K562 (cell line): ENCODE results near the gene PRR23B. TPM values are rescaled to one million over a fixed set of nuclear protein-coding genes. Genes with fewer than 3 reads are reported as not detected.

Experiments used
- ATAC-seq: fragments of 200-7000 bp; cut with Tn5 transposase; 3 replicates; pipeline ENCODE4 v1.9.1; 2020; ENCODE audit warnings: moderate library complexity
- BruUV-seq: library from RNA; stranded (reverse); fragments of 400-500 nt; replicated peaks from 2 replicates; lab custom pipeline; 2021; lab: Mats Ljungman, UMichigan
- CTCF ChIA-PET: fragments of 300-600 bp; formaldehyde crosslinking; extraction: SDS; loops from one replicate; lab custom pipeline; 2021; ENCODE audit warnings: low intra/inter-chr PET ratio; lab: Yijun Ruan, JAX
- POLR2A ChIA-PET: fragments of 300-600, 350-650 bp; sonication (Branson Sonifier 250); formaldehyde crosslinking; extraction: SDS; loops from one replicate; lab custom pipeline; 2021; ENCODE audit warnings: antibody characterized with exemption, inconsistent platforms; lab: Yijun Ruan, JAX
- DNase-seq, 4 experiments: peaks; one replicate each; pipeline versions ENCODE4 v3.0.0 to v3.0.0-alpha.2; 2011 to 2018; ENCODE audit warnings: low spot score in 3 of 4, mixed read lengths in 3 of 4; ENCODE audit errors: extremely low read depth in 1 of 4
- FAIRE-seq: peaks from 2 replicates; lab custom pipeline; 2011; peaks lifted over from hg19 to GRCh38; lab: Jason Lieb, UNC
- H2AFZ ChIP-seq: 2 replicates; pipeline ENCODE4 v1.6.0; 2011; ENCODE audit warnings: low read depth, low read length, control low read depth, inconsistent platforms
- H3K27ac ChIP-seq: fragments of 200-600 bp; 3 replicates; pipeline ENCODE4 v1.8.0; 2011; ENCODE audit warnings: low read depth, mild to moderate bottlenecking, control low read depth, inconsistent platforms, low read length, moderate library complexity, mixed read lengths; ENCODE audit errors: extremely low read depth
- H3K27me3 ChIP-seq, 2 experiments: fragments of 300-600 bp in 1 of 2; 2 replicates in 1 of 2; 3 replicates in 1 of 2; pipeline versions ENCODE4 v1.6.0 to v1.8.0; 2011; ENCODE audit warnings: inconsistent platforms in 2 of 2, low read length in 2 of 2, mild to moderate bottlenecking in 1 of 2, mixed read lengths in 1 of 2, moderate library complexity in 1 of 2; ENCODE audit not compliant: control insufficient read depth in 2 of 2, insufficient read depth in 2 of 2
- H3K36me3 ChIP-seq: fragments of 300-600 bp; 3 replicates; pipeline ENCODE4 v1.8.0; 2011; ENCODE audit warnings: mild to moderate bottlenecking, low read length, inconsistent platforms; ENCODE audit not compliant: control insufficient read depth, insufficient read depth
- H3K4me1 ChIP-seq, 2 experiments: fragments of 200-600 bp in 1 of 2; replicated peaks in 1 of 2; 2 replicates in 1 of 2; 3 replicates in 1 of 2; pipeline versions ENCODE4 v1.5.1 to v1.8.0; 2011; ENCODE audit warnings: inconsistent platforms in 2 of 2, low read length in 2 of 2, mild to moderate bottlenecking in 1 of 2, mixed read lengths in 1 of 2, moderate library complexity in 1 of 2; ENCODE audit not compliant: control insufficient read depth in 2 of 2, insufficient read depth in 2 of 2
- H3K4me2 ChIP-seq: 2 replicates; pipeline ENCODE4 v1.6.1; 2011; ENCODE audit warnings: low read length, control low read depth, inconsistent platforms, mixed read lengths; ENCODE audit not compliant: insufficient read depth
- H3K4me3 ChIP-seq: fragments of 200-600 bp; sonication (generic), shearing (Covaris generic); 2 replicates; pipeline ENCODE4 v1.5.1; 2016; ENCODE audit warnings: control low read depth, inconsistent platforms
- H3K79me2 ChIP-seq: fragments of 200-600 bp; 3 replicates; pipeline ENCODE4 v1.8.0; 2011; ENCODE audit warnings: low read length, inconsistent platforms; ENCODE audit not compliant: control insufficient read depth, insufficient read depth
- H3K9ac ChIP-seq, 2 experiments: 2 replicates each; pipeline versions ENCODE4 v1.6.0 to v1.6.1; 2011; ENCODE audit warnings: low read depth in 2 of 2, low read length in 2 of 2, control low read depth in 1 of 2, inconsistent platforms in 1 of 2, mild to moderate bottlenecking in 1 of 2, mixed read lengths in 1 of 2; ENCODE audit not compliant: insufficient read depth in 1 of 2
- H3K9me1 ChIP-seq: one replicate; pipeline ENCODE4 v1.6.0; 2011; ENCODE audit warnings: inconsistent platforms, mild to moderate bottlenecking, low read length, moderate library complexity; ENCODE audit not compliant: control insufficient read depth, insufficient read depth
- H3K9me3 ChIP-seq: replicated peaks from 2 replicates; pipeline ENCODE4 v1.5.1; 2011; ENCODE audit warnings: low read depth, low read length, inconsistent platforms; ENCODE audit not compliant: control insufficient read depth, insufficient read depth
- H4K20me1 ChIP-seq: replicated peaks from 2 replicates; pipeline ENCODE4 v1.6.1; 2011; ENCODE audit warnings: low read length, inconsistent platforms, mixed read lengths; ENCODE audit not compliant: control insufficient read depth, insufficient read depth
- ATF1 ChIP-seq, 2 experiments: fragments of 450-650 bp in 1 of 2; IDR thresholded peaks; 2 replicates each; pipeline ENCODE4 v1.6.1; 2016; ENCODE audit warnings: missing compliant biosample characterization in 1 of 2, missing genetic modification characterization in 1 of 2
- CBFA2T2 ChIP-seq: fragments of 450-650 bp; conservative IDR thresholded peaks from 2 replicates; pipeline ENCODE4 v1.6.1; 2017; ENCODE audit warnings: mild to moderate bottlenecking
- CBFA2T3 ChIP-seq: fragments of 450-650 bp; IDR thresholded peaks from 2 replicates; pipeline ENCODE4 v1.6.1; 2017
- EGR1 ChIP-seq: fragments of 450-650 bp; conservative IDR thresholded peaks from 2 replicates; pipeline ENCODE4 v1.6.1; 2017; ENCODE audit warnings: mild to moderate bottlenecking
- ESRRA ChIP-seq: fragments of 450-650 bp; IDR thresholded peaks from 2 replicates; pipeline ENCODE4 v1.6.1; 2014; ENCODE audit warnings: low read depth, mild to moderate bottlenecking, moderate library complexity, borderline replicate concordance
- ETV1 ChIP-seq: fragments of 450-650 bp; conservative IDR thresholded peaks from 2 replicates; pipeline ENCODE4 v1.6.1; 2016; ENCODE audit warnings: missing genetic modification characterization, control low read depth, low read depth, missing compliant biosample characterization
- GTF2E2 ChIP-seq: fragments of 200-800 bp; sonication (Bioruptor generic); IDR thresholded peaks from 2 replicates; pipeline ENCODE4 v1.6.1; 2016; ENCODE audit warnings: missing genetic modification characterization, missing compliant biosample characterization
- HES1 ChIP-seq: fragments of 450-650 bp; IDR thresholded peaks from 2 replicates; pipeline ENCODE4 v1.6.1; 2016; ENCODE audit warnings: low read depth, mild to moderate bottlenecking, moderate library complexity
- HMG20A ChIP-seq: fragments of 450-650 bp; formaldehyde crosslinking; conservative IDR thresholded peaks from 2 replicates; pipeline ENCODE4 v1.4.0; 2020; ENCODE audit warnings: mild to moderate bottlenecking, mixed read lengths
- MAFK ChIP-seq: IDR thresholded peaks from 2 replicates; pipeline ENCODE4 v1.6.1; 2011; ENCODE audit warnings: low read length, improper control_type of control experiment
- MYC ChIP-seq, 2 experiments: fragments of 250-450 bp in 1 of 2; sonication (Bioruptor Pico) in 1 of 2; IDR thresholded peaks; 2 replicates each; pipeline versions ENCODE4 v1.5.1 to v1.6.1; 2012 to 2021; ENCODE audit warnings: low read depth in 2 of 2, borderline replicate concordance in 1 of 2, improper control_type of control experiment in 1 of 2, low read length in 1 of 2, mild to moderate bottlenecking in 1 of 2, moderate library complexity in 1 of 2
- NCOA6 ChIP-seq: fragments of 450-650 bp; IDR thresholded peaks from 2 replicates; pipeline ENCODE4 v1.6.1; 2017; ENCODE audit warnings: mild to moderate bottlenecking
- RB1 ChIP-seq: fragments of 450-650 bp; IDR thresholded peaks from 2 replicates; pipeline ENCODE4 v1.6.1; 2017; ENCODE audit warnings: low read depth, mild to moderate bottlenecking
- SREBF1 ChIP-seq: fragments of 150-350 bp; IDR thresholded peaks from 2 replicates; pipeline ENCODE4 v1.6.1; 2014; ENCODE audit warnings: antibody characterized with exemption, low read depth, low read length, borderline replicate concordance
- ZEB2 ChIP-seq: fragments of 450-650 bp; IDR thresholded peaks from 2 replicates; pipeline ENCODE4 v1.6.1; 2016
- ZNF316 ChIP-seq: fragments of 450-650 bp; IDR thresholded peaks from 2 replicates; pipeline ENCODE4 v1.6.1; 2016
- WGBS: fragments of 100-300 bp; shearing (Covaris generic); methylation state at CpG from one replicate; pipeline ENCODE4 v1.1.6; 2016; ENCODE audit warnings: low coverage, mixed read lengths; ENCODE audit not compliant: insufficient coverage; ENCODE audit errors: missing lambda C conversion rate; 5-methylcytosine and 5-hydroxymethylcytosine counted together
- in situ Hi-C: fragments of 300-500 bp; cut with MboI; formaldehyde crosslinking; loops from 4 replicates; pipeline ENCODE4 v1.15.0; 2018; ENCODE audit warnings: inconsistent platforms, mixed read lengths
- intact Hi-C: fragments of 100-400 bp; cut with micrococcal nuclease; formaldehyde crosslinking; loops from 2 replicates; pipeline ENCODE4 v1.14.2; 2022
- polyA plus RNA-seq, 8 experiments: library from polyadenylated mRNA; depleted of rRNA in 4 of 8; stranded (reverse) in 5 of 8; unstranded in 3 of 8; fragments of >200 nt; fragmentation: Nextera tagmentation in 2 of 8; fragmentation: Illumina TruSeq in 1 of 8; extraction: Ambion mirVana in 2 of 8; extraction: Trizol in 1 of 8; gene quantifications; 2 replicates each; pipeline versions ENCODE4 v1.2.1 to v1.2.3, GENCODE V29; 2011 to 2014; ENCODE audit warnings: inconsistent platforms in 1 of 8, missing spikeins in 1 of 8
- total RNA-seq, 7 experiments: library from RNA; depleted of rRNA in 6 of 7; stranded (reverse); fragments of >200 nt in 6 of 7; fragmentation: Illumina TruSeq in 2 of 7; extraction: Trizol in 2 of 7; gene quantifications; 2 replicates each; pipeline versions ENCODE4 v1.2.1 to v1.2.3, GENCODE V29; 2011 to 2021; ENCODE audit warnings: low replicate concordance in 1 of 7
- TF ChIP-seq, protein P1 (sequence below): fragments of 450-650 bp; formaldehyde crosslinking; IDR thresholded peaks from 2 replicates; pipeline ENCODE4 v1.4.0; 2022; ENCODE audit warnings: mild to moderate bottlenecking, moderate library complexity
- TF ChIP-seq, protein P2 (sequence below), 2 experiments: fragments of 450-650 bp in 1 of 2; sonication (generic) in 1 of 2; formaldehyde crosslinking; conservative IDR thresholded peaks; 2 replicates each; pipeline versions ENCODE4 v1.4.0 to v1.8.1; 2020 to 2022; ENCODE audit warnings: mild to moderate bottlenecking in 1 of 2, missing genetic modification reagents in 1 of 2

Gene PRR23B
- total and polyA plus RNA-seq, 9 of the 15 experiments (the other 6 are each of a cell fraction or from before 2014, with no cell fraction given), result not detected

DNA sequence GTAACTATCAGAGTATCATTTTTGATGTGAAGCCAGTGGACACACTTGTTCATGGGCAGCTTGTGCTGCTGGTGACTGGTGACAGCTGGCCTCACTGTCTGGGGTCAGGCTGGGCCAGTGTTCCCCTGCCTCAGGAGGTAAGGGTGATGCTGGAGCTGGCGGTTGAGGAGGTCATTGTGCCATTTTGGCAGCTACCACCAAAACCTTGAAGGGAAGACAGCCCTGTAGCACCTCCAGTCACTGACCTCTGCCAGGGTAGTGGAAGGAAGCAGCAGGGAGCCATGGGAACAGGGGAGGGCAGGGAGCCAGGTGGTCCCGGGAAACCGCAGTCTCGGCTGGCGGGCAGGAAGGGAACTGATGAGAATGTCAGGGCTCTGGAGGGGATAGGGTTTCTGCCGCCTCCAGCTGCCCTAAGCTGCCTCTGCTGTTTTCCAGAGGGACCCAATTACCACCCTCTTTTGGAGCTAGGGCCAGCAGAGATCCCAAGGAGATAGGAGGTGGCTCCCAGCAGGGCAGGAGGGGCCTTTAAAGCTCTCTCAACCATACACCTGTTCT lies 48.9 kb downstream of the PRR23B start:
- intact Hi-C loops, result no loop called here
- Histone ChIP-seq H3K27me3 (peaks cover 0 to 5% of the 10 kb centered on the region in 2 experiments; a peak in 1 of 5 replicates), H3K9me3 (no peaks in the 10 kb centered on the region), H3K79me2 (no peaks in the 10 kb centered on the region), H3K36me3 (no peaks in the 10 kb centered on the region), H3K9me1 (no peaks in the 10 kb centered on the region), H3K9ac (0 out of 4 replicates have a peak overlapping the region, but pooled peaks of 1 of the 2 experiments have one; percentile 6), H3K4me1 (no peaks in the 10 kb centered on the region), H2AFZ (no peak overlapping the region), H3K4me2 (no peak overlapping the region), H3K27ac (no peak overlapping the region), H3K4me3 (no peak overlapping the region), H4K20me1 (no peaks in the 10 kb centered on the region)
- ATAC-seq (no peak), FAIRE-seq (no peak), DNase-seq (no peak)
- CTCF ChIA-PET, result no interaction called here
- no TSS peak for BruUV-seq
- TF ChIP-seq, protein P1, sequence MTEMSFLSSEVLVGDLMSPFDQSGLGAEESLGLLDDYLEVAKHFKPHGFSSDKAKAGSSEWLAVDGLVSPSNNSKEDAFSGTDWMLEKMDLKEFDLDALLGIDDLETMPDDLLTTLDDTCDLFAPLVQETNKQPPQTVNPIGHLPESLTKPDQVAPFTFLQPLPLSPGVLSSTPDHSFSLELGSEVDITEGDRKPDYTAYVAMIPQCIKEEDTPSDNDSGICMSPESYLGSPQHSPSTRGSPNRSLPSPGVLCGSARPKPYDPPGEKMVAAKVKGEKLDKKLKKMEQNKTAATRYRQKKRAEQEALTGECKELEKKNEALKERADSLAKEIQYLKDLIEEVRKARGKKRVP, result no peak
- no peak for TF ChIP-seq MYC (IDR thresholded peaks at IDR 0.05; ENCODE audit: low read depth, low read length)
- TF ChIP-seq MYC (CRISPR knock-in tag; IDR thresholded peaks at IDR 0.05; ENCODE audit: borderline replicate concordance, low read depth), result no peak
- TF ChIP-seq GTF2E2 (tag), result no peak
- TF ChIP-seq RB1, result no peak
- no peak for TF ChIP-seq ZNF316
- no peak for TF ChIP-seq MAFK
- no peak for TF ChIP-seq CBFA2T2
- no peak for TF ChIP-seq ATF1 (CRISPR knock-in tag; IDR thresholded peaks at IDR 0.05)
- TF ChIP-seq ATF1 (tag; IDR thresholded peaks at IDR 0.05), result no peak
- no peak for TF ChIP-seq ETV1
- no peak for TF ChIP-seq ZEB2
- no peak for TF ChIP-seq HMG20A (CRISPR knock-in tag)
- TF ChIP-seq, protein P2, sequence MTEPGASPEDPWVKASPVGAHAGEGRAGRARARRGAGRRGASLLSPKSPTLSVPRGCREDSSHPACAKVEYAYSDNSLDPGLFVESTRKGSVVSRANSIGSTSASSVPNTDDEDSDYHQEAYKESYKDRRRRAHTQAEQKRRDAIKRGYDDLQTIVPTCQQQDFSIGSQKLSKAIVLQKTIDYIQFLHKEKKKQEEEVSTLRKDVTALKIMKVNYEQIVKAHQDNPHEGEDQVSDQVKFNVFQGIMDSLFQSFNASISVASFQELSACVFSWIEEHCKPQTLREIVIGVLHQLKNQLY (CRISPR knock-in tag; conservative IDR thresholded peaks at IDR 0.05), result no peak
- TF ChIP-seq CBFA2T3, result no peak
- TF ChIP-seq NCOA6, result no peak
- TF ChIP-seq ESRRA, result no peak
- no peak for TF ChIP-seq SREBF1
- no peak for TF ChIP-seq HES1
- no peak for TF ChIP-seq EGR1
- in situ Hi-C loops, result no loop called here
- WGBS, result 12% methylated on average over 6 of the region's 6 CpGs
- POLR2A ChIA-PET, result interaction anchor here (0.6 to 0.7 kb wide), 4 partner anchors 12 to 68 kb away, joined by 3 read pairs; partner anchors contain the start of genes FOXL2 and FOXL2NB
